Hippocampal formation (tissue), 2 donors: ENCODE measurements around the gene DSC1.
"Not testable (repeated sequence)": the region's sequence is repeated elsewhere in the genome, so short reads cannot be mapped to it uniquely, and the experiment has no call there.

Experiments
- DNase-seq, 2 donors: peaks; one replicate each; lab custom pipeline; 2025; lab: John Stamatoyannopoulos, UW

The DSC1 gene

GRCh38 chr18:31162825-31163435 is at the start of gene DSC1:
TSS of gene DSC1 (minus strand) at chr18:31162856. CDS start at chr18:31162594, 262 bp downstream.
- DNase-seq = no peak

GRCh38 chr18:31211047-31211446 is 48.4 kb upstream of the DSC1 start:
- DNase-seq = no peak

- DNase-seq = no peak
Observed at GRCh38 chr18:31209041-31209440, 46.4 kb upstream of the DSC1 start.

GRCh38 chr18:31207391-31207790 is 44.7 kb upstream of the DSC1 start:
- no peak for DNase-seq

- DNase-seq = no peak
Observed at GRCh38 chr18:31206787-31207381, 44.2 kb upstream of the DSC1 start.

- DNase-seq = no peak
Observed at GRCh38 chr18:31206071-31206470, 43.4 kb upstream of the DSC1 start.

- no peak for DNase-seq
Observed at GRCh38 chr18:31205273-31205672, 42.6 kb upstream of the DSC1 start.

GRCh38 chr18:31204833-31205232 is 42.2 kb upstream of the DSC1 start:
- DNase-seq = no peak

GRCh38 chr18:31204166-31204565 is 41.5 kb upstream of the DSC1 start:
- no peak for DNase-seq

- no peak for DNase-seq
Observed at GRCh38 chr18:31203794-31204148, 41.1 kb upstream of the DSC1 start.

GRCh38 chr18:31203096-31203793 is 40.6 kb upstream of the DSC1 start:
- DNase-seq = no peak

GRCh38 chr18:31199190-31199769 is 36.6 kb upstream of the DSC1 start:
- no peak for DNase-seq

- DNase-seq = no peak
Observed at GRCh38 chr18:31197676-31198075, 35.0 kb upstream of the DSC1 start.

- no peak for DNase-seq
Observed at GRCh38 chr18:31195063-31195462, 32.4 kb upstream of the DSC1 start.

- DNase-seq = no peak
Observed at GRCh38 chr18:31192086-31192776, 29.6 kb upstream of the DSC1 start.

- DNase-seq = no peak
Observed at GRCh38 chr18:31190919-31191318, 28.3 kb upstream of the DSC1 start.

- no peak for DNase-seq
Observed at GRCh38 chr18:31189757-31190156, 27.1 kb upstream of the DSC1 start.

- no peak for DNase-seq
Observed at GRCh38 chr18:31185186-31185950, 22.7 kb upstream of the DSC1 start.

GRCh38 chr18:31183302-31183701 is 20.6 kb upstream of the DSC1 start:
- no peak for DNase-seq

GRCh38 chr18:31177369-31177768 is 14.7 kb upstream of the DSC1 start:
- not testable (repeated sequence) for DNase-seq

- DNase-seq = no peak
Observed at GRCh38 chr18:31176531-31176930, 13.9 kb upstream of the DSC1 start.
